WTC11 (cell line): ENCODE measurements around the gene CEP120. TPM values are rescaled to one million over a fixed set of nuclear protein-coding genes. Genes with fewer than 3 reads are reported as not detected.

ENCODE experiments used
- ATAC-seq: fragments of 200-7000 bp; cut with Tn5 transposase; 2 replicates; pipeline ENCODE4 v1.10.0; 2021; ENCODE audit warnings: mild to moderate bottlenecking, moderate library complexity
- CTCF ChIA-PET: fragments of 300-600 bp; sonication (Branson Sonifier 250); formaldehyde crosslinking; loops from one replicate; lab custom pipeline; 2021; ENCODE audit warnings: antibody characterized with exemption; lab: Charles Lee
- POLR2A ChIA-PET: fragments of 350-600 bp; sonication (Branson Sonifier 250); formaldehyde crosslinking; loops from one replicate; lab custom pipeline; 2021; ENCODE audit warnings: antibody characterized with exemption; lab: Charles Lee
- DNase-seq: peaks from one replicate; pipeline ENCODE4 v3.0.0; 2021; ENCODE audit warnings: low spot score
- H3K27ac Mint-ChIP-seq: 2 replicates; pipeline ENCODE4 v1.8.0; 2021; ENCODE audit warnings: mixed read lengths
- H3K27me3 Mint-ChIP-seq: 2 replicates; pipeline ENCODE4 v1.8.0; 2021; ENCODE audit warnings: low read depth, mild to moderate bottlenecking, moderate library complexity, mixed read lengths
- H3K36me3 Mint-ChIP-seq: 2 replicates; pipeline ENCODE4 v1.8.0; 2021; ENCODE audit warnings: mixed read lengths
- H3K4me1 Mint-ChIP-seq: 2 replicates; pipeline ENCODE4 v1.8.0; 2022; ENCODE audit warnings: mixed read lengths
- H3K4me3 Mint-ChIP-seq: 2 replicates; pipeline ENCODE4 v1.8.0; 2021; ENCODE audit warnings: mild to moderate bottlenecking, moderate library complexity, mixed read lengths
- H3K9me3 Mint-ChIP-seq: 2 replicates; pipeline ENCODE4 v1.8.0; 2021; ENCODE audit warnings: mixed read lengths
- AFF4 ChIP-seq: sonication (generic); formaldehyde crosslinking; IDR thresholded peaks from 2 replicates; pipeline ENCODE4 v1.8.1; 2023; ENCODE audit warnings: mild to moderate bottlenecking, missing genetic modification reagents, borderline replicate concordance
- AR ChIP-seq: fragments of 250-450 bp; sonication (Bioruptor Pico); IDR thresholded peaks from 2 replicates; pipeline ENCODE4 v1.9.0; 2021; ENCODE audit warnings: mild to moderate bottlenecking
- ATF3 ChIP-seq: sonication (generic); formaldehyde crosslinking; conservative IDR thresholded peaks from 2 replicates; pipeline ENCODE4 v1.8.1; 2022; ENCODE audit warnings: mild to moderate bottlenecking, missing genetic modification reagents
- CREB1 ChIP-seq: sonication (generic); formaldehyde crosslinking; IDR thresholded peaks from 2 replicates; pipeline ENCODE4 v1.8.0; 2023; ENCODE audit warnings: mild to moderate bottlenecking, missing genetic modification reagents
- E2F5 ChIP-seq: sonication (generic); formaldehyde crosslinking; IDR thresholded peaks from 2 replicates; pipeline ENCODE4 v1.8.1; 2022; ENCODE audit warnings: mild to moderate bottlenecking, moderate library complexity, missing genetic modification reagents
- FOXJ3 ChIP-seq: sonication (generic); formaldehyde crosslinking; IDR thresholded peaks from 2 replicates; pipeline ENCODE4 v1.9.0; 2021; ENCODE audit warnings: missing genetic modification reagents, mild to moderate bottlenecking, borderline replicate concordance
- IRF2 ChIP-seq: sonication (generic); formaldehyde crosslinking; IDR thresholded peaks from 2 replicates; pipeline ENCODE4 v1.8.0; 2022; ENCODE audit warnings: low read depth, missing genetic modification reagents, borderline replicate concordance
- MAX ChIP-seq: sonication (generic); formaldehyde crosslinking; IDR thresholded peaks from 2 replicates; pipeline ENCODE4 v1.8.0; 2022; ENCODE audit warnings: mild to moderate bottlenecking, missing genetic modification reagents
- NFE2L1 ChIP-seq: sonication (generic); formaldehyde crosslinking; IDR thresholded peaks from 2 replicates; pipeline ENCODE4 v1.8.1; 2023; ENCODE audit warnings: missing genetic modification reagents
- PRDM15 ChIP-seq: sonication (generic); formaldehyde crosslinking; IDR thresholded peaks from 2 replicates; pipeline ENCODE4 v1.8.0; 2022; ENCODE audit warnings: missing genetic modification reagents
- RORB ChIP-seq: fragments of 250-450 bp; sonication (Bioruptor Pico); IDR thresholded peaks from 2 replicates; pipeline ENCODE4 v1.9.0; 2021; ENCODE audit warnings: mild to moderate bottlenecking
- SMAD4 ChIP-seq: sonication (generic); formaldehyde crosslinking; IDR thresholded peaks from 2 replicates; pipeline ENCODE4 v1.8.0; 2022; ENCODE audit warnings: mild to moderate bottlenecking, missing genetic modification reagents
- SP1 ChIP-seq: sonication (generic); formaldehyde crosslinking; conservative IDR thresholded peaks from 2 replicates; pipeline ENCODE4 v1.8.1; 2022; ENCODE audit warnings: missing genetic modification reagents
- ZNF138 ChIP-seq: sonication (generic); formaldehyde crosslinking; conservative IDR thresholded peaks from 2 replicates; pipeline ENCODE4 v1.8.1; 2022; ENCODE audit warnings: mild to moderate bottlenecking, moderate library complexity, missing genetic modification reagents
- ZNF219 ChIP-seq: sonication (generic); formaldehyde crosslinking; IDR thresholded peaks from 2 replicates; pipeline ENCODE4 v1.8.0; 2023; ENCODE audit warnings: missing genetic modification reagents, mild to moderate bottlenecking, borderline replicate concordance
- ZNF263 ChIP-seq: sonication (generic); formaldehyde crosslinking; IDR thresholded peaks from 2 replicates; pipeline ENCODE4 v1.8.1; 2022; ENCODE audit warnings: low read depth, mild to moderate bottlenecking, moderate library complexity, missing genetic modification reagents
- ZNF425 ChIP-seq: fragments of 250-450 bp; sonication (Bioruptor Pico); conservative IDR thresholded peaks from 2 replicates; pipeline ENCODE4 v1.9.0; 2021; ENCODE audit warnings: mild to moderate bottlenecking
- ZNF532 ChIP-seq: fragments of 250-450 bp; sonication (Bioruptor Pico); IDR thresholded peaks from 2 replicates; pipeline ENCODE4 v1.9.0; 2021; ENCODE audit warnings: mild to moderate bottlenecking, borderline replicate concordance
- total RNA-seq: library from RNA; stranded (reverse); gene quantifications from 3 replicates; pipeline ENCODE4 v1.2.3, GENCODE V29; 2021

Gene CEP120
- total RNA-seq, 1 experiment from 2014 or later = 15.2 TPM

GRCh38 chr5:123300266-123300665 lies 122.9 kb downstream of the CEP120 start (continued):
- TF ChIP-seq AFF4 (CRISPR knock-in tag) (no peak), ZNF219 (CRISPR knock-in tag) (no peak), IRF2 (CRISPR knock-in tag) (no peak), SP1 (CRISPR knock-in tag) (no peak)

GRCh38 chr5:123299136-123299535 lies 124.1 kb downstream of the CEP120 start:
- no peak overlapping the region for H3K4me3 Mint-ChIP-seq
- H3K4me1 Mint-ChIP-seq = peaks cover 30% of the 10 kb centered on the region
- ChIA-PET CTCF (no interaction called here), POLR2A (no interaction called here)
- ATAC-seq (no peak), DNase-seq (no peak)
- H3K9me3 Mint-ChIP-seq = peaks cover 15% of the 10 kb centered on the region; the same call in 1 of the 2 replicates
- no peak overlapping the region for H3K27ac Mint-ChIP-seq
- no peaks in the 10 kb centered on the region for H3K27me3 Mint-ChIP-seq
- H3K36me3 Mint-ChIP-seq = peaks cover 10% of the 10 kb centered on the region
- TF ChIP-seq ZNF263 (CRISPR knock-in tag) (no peak), ZNF425 (no peak), E2F5 (CRISPR knock-in tag) (no peak), FOXJ3 (CRISPR knock-in tag) (no peak), SMAD4 (CRISPR knock-in tag) (no peak), ZNF532 (CRISPR knock-in tag) (no peak), PRDM15 (CRISPR knock-in tag) (no peak), RORB (no peak), AR (CRISPR knock-in tag) (no peak), CREB1 (CRISPR knock-in tag) (no peak), NFE2L1 (CRISPR knock-in tag) (no peak), ATF3 (CRISPR knock-in tag) (no peak), ZNF138 (CRISPR knock-in tag) (no peak), MAX (CRISPR knock-in tag) (no peak)
